A172 (cell line): Measurements from ENCODE around the gene TEC. TPM values are rescaled to one million over a fixed set of nuclear protein-coding genes. Genes with fewer than 3 reads are reported as not detected.
"Not testable (repeated sequence)": the region's sequence is repeated elsewhere in the genome, so short reads cannot be mapped to it uniquely, and the experiment has no call there.

ENCODE experiments used
- DNase-seq: peaks from one replicate; pipeline ENCODE4 v3.0.0-alpha.2; 2015; ENCODE audit warnings: low spot score
- total RNA-seq: library from RNA; depleted of rRNA; stranded (reverse); fragments of >200 nt; shearing (Covaris generic); gene quantifications from 2 replicates; pipeline ENCODE4 v1.2.3, GENCODE V29; 2014

TEC gene
- total RNA-seq, 1 experiment from 2014 or later = not detected

- DNase-seq = no peak
Measured at GRCh38 chr4:48196758-48197504, 72.7 kb downstream of the TEC start.

GRCh38 chr4:48195853-48196252 is 73.8 kb downstream of the TEC start:
- DNase-seq = no peak

GRCh38 chr4:48195374-48195773 is 74.3 kb downstream of the TEC start:
- DNase-seq = peak; percentile 18

GRCh38 chr4:48194971-48195370 is 74.7 kb downstream of the TEC start:
- no peak for DNase-seq

GRCh38 chr4:48193921-48194468 is 75.6 kb downstream of the TEC start:
- DNase-seq = no peak

GRCh38 chr4:48193096-48193836 is 76.4 kb downstream of the TEC start:
- DNase-seq = no peak

GRCh38 chr4:48191758-48192157 is 77.9 kb downstream of the TEC start:
- no peak for DNase-seq

GRCh38 chr4:48190839-48191238 is 78.8 kb downstream of the TEC start:
- DNase-seq = no peak

GRCh38 chr4:48189731-48190130 is 79.9 kb downstream of the TEC start:
- no peak for DNase-seq

GRCh38 chr4:48188390-48188789 is 81.2 kb downstream of the TEC start:
- DNase-seq = no peak

GRCh38 chr4:48187813-48188212 is 81.8 kb downstream of the TEC start:
- DNase-seq = no peak

GRCh38 chr4:48187066-48187465 is 82.6 kb downstream of the TEC start:
- DNase-seq = not testable (repeated sequence)

- not testable (repeated sequence) for DNase-seq
Measured at GRCh38 chr4:48186394-48186793, 83.2 kb downstream of the TEC start.

GRCh38 chr4:48184882-48185281 is 84.8 kb downstream of the TEC start:
- no peak for DNase-seq

- DNase-seq = no peak
Measured at GRCh38 chr4:48180234-48180633, 89.4 kb downstream of the TEC start.

- no peak for DNase-seq
Measured at GRCh38 chr4:48178931-48179330, 90.7 kb downstream of the TEC start.

GRCh38 chr4:48175806-48176205 is 93.8 kb downstream of the TEC start:
- peak; percentile 38 for DNase-seq

GRCh38 chr4:48175328-48175727 is 94.3 kb downstream of the TEC start:
- DNase-seq = peak; percentile 12

- DNase-seq = peak; percentile 82
Measured at GRCh38 chr4:48173056-48173991, 96.3 kb downstream of the TEC start.

GRCh38 chr4:48172651-48173050 is 97.0 kb downstream of the TEC start:
- DNase-seq = no peak

GRCh38 chr4:48169636-48170035 is 100.0 kb downstream of the TEC start:
- no peak for DNase-seq
